ENCODE results near the gene OPCML.

OPCML gene

DNA sequence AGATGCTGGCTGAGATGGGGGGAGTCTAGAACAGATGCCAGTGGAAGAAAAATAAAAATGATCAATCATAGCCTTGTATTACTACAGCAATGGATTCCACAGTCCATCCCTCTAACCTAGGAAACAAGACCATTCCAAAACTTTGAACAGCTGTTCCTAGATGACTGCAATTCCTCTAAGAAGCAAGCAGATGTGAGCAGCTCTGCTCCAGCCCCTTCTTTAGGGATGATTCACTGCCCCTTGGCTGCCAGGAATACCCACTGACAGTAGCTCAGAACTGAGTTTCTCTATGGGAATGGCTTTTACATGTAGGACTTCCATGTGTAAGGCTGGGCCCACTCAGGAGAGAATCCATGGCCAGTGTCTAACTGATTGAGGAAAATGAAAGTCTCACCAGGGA is 943.9 kb downstream of the OPCML start:
- TF ChIP-seq, protein P1, sequence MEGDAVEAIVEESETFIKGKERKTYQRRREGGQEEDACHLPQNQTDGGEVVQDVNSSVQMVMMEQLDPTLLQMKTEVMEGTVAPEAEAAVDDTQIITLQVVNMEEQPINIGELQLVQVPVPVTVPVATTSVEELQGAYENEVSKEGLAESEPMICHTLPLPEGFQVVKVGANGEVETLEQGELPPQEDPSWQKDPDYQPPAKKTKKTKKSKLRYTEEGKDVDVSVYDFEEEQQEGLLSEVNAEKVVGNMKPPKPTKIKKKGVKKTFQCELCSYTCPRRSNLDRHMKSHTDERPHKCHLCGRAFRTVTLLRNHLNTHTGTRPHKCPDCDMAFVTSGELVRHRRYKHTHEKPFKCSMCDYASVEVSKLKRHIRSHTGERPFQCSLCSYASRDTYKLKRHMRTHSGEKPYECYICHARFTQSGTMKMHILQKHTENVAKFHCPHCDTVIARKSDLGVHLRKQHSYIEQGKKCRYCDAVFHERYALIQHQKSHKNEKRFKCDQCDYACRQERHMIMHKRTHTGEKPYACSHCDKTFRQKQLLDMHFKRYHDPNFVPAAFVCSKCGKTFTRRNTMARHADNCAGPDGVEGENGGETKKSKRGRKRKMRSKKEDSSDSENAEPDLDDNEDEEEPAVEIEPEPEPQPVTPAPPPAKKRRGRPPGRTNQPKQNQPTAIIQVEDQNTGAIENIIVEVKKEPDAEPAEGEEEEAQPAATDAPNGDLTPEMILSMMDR (IDR thresholded peaks at IDR 0.05; ENCODE audit: extremely low read depth, missing control alignments): no peak

DNA sequence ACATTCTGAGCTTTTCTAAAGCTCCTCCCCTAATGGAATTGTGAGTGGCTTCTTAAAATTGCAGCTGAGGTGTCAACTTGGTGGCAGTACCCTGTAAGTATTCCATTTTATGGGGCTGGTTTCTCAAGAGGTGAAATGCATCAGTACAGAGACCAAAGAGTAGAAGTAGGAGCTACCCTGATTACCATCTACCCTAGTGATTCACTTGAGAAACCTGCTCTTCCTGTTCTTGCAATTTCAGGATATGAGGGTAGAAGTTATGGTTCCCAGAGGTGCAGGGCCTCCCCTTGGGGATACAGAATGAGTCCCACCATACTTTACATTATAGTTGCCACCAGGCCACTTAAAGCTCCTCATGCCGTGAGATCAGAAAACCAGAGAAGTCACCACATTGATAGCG is 944.6 kb downstream of the OPCML start:
- TF ChIP-seq, protein P1 (IDR thresholded peaks at IDR 0.05; ENCODE audit: extremely low read depth, missing control alignments): no peak
- DNase-seq (ENCODE audit: low spot score): no peak

More for the DNA sequence above, 943.9 kb downstream of the OPCML start:
- no peak for DNase-seq (ENCODE audit: low spot score)

DNA sequence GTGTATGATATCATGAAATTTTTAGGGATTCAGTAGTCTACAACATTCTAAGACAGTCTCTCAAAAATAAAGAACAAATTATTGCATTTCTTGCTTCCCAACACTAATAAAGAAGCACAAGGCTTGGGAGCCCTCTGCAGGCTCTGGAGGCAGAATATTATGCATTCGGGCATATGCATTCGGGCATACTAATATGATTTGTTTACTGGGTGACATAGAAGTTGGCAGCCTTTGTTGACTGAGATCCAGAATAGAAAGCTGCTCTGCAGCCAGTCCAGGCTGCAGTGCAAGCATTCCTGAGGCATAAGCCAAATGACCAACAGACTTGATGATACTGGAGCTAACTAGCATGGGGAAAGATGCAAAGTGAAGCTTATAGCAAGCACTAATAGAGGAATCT is 945.5 kb downstream of the OPCML start:
- no peak for DNase-seq (ENCODE audit: low spot score)
- TF ChIP-seq, protein P1 (IDR thresholded peaks at IDR 0.05; ENCODE audit: extremely low read depth, missing control alignments): no peak

DNA sequence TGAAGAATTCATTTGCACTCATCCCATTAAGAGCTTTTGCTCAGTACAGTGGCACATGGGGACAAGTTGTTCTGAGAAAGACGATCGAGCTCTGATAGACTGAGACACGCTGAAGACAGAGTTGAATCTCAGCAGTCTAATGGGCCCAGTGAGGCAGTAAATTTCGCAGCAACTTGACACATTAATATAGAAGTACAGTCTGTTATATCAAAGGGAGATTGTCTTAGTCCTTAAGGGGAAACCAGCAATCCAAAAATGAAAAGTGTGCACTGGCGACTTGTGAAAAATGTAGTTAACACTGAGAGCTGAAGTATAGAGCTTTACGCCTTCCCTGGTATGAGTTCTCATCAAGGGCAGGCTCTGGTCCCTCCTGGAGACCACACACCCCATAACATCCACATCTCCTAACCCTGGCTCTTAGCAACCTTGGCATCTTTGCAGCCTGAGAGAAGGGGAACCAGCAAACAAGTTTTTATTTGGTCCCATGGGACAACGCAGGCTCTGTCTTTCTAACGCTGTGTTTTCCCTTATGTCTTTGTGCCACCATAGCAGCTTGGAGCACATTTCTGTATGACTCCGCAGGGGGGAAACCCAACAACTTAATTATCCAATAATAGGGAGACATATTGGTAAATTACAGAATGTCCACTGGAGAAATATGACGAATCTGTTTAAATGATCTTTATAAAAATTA is 952.5 kb downstream of the OPCML start:
- no peak for DNase-seq (ENCODE audit: low spot score)
- TF ChIP-seq, protein P1 (IDR thresholded peaks at IDR 0.05; ENCODE audit: extremely low read depth, missing control alignments): no peak

DNA sequence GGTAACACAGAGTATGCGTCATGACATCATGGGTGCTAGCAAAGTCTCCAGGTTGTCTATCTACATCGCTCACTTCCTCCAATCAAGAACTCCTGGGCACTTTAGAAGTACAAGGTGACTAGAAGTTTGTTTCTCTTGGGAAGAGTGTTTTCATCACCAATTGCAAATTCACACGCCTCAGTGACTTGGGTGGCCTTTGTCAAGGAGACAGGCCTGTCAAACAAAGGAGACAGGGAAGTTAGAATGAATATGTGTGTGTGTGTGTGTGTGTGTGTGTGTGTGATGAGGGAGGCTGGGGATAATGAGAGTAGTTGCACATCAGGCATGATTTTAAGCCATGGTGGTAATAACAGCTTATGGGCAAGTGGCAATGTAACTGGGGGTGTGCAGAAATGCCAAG is 953.2 kb downstream of the OPCML start:
- TF ChIP-seq, protein P1 (IDR thresholded peaks at IDR 0.05; ENCODE audit: extremely low read depth, missing control alignments): no peak
- DNase-seq (ENCODE audit: low spot score): no peak

DNA sequence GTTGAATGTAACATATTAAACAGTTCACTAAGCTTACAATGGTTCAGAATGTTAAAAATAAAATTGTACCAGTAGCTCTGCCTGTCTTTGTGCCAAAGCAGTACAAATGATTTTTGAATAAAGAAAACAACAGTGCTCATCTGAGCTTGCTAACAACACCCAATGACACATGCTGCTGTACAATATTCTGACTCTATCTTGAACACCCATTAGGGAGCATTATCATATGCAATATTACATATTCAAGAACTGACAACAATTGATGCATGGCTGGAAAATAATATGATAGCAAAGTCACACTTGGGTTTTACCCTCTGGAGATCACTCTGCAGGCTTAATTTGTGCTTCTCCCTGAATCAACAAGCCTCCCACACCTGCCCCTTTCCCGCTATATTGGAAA is 953.7 kb downstream of the OPCML start:
- DNase-seq (ENCODE audit: low spot score): no peak
- TF ChIP-seq, protein P1 (IDR thresholded peaks at IDR 0.05; ENCODE audit: extremely low read depth, missing control alignments): no peak

DNA sequence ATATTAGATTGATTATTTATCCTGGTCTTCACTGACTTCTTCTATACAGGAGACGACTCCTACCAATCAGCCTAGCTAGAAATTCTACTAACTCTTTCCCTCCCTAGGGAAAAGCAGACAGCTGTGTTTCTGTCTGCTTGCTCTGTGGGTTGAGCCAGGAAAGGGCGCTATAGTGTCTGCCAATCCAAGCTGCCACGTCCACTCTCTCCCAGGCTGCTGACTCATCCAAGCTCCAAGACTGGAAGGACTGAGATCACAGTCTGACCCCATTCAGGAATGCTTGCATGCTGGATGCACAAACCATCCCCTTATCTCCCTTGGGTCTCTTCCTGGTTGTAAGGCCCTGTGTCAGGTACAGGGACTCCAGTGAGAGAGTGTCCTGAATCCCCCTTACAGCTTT is 955.6 kb downstream of the OPCML start:
- TF ChIP-seq, protein P1 (IDR thresholded peaks at IDR 0.05; ENCODE audit: extremely low read depth, missing control alignments): no peak
- DNase-seq (ENCODE audit: low spot score): no peak
